Esophagus squamous epithelium (tissue), 5 donors: ENCODE measurements around the gene RPL26. TPM values are rescaled to one million over a fixed set of nuclear protein-coding genes. Genes with fewer than 3 reads are reported as not detected.

Experiments
- DNase-seq: peaks from one replicate; lab custom pipeline; 2025; lab: John Stamatoyannopoulos, UW
- H3K27ac ChIP-seq, 4 donors: fragments of 200-600 bp; sonication (generic); one replicate each; pipeline ENCODE4 v1.5.1; 2016 to 2019; ENCODE audit warnings: mild to moderate bottlenecking in 1 of 4
- H3K27me3 ChIP-seq, 4 donors: fragments of 200-600 bp; sonication (generic); 1 replicate in 3 of 4; 2 replicates in 1 of 4; pipeline versions ENCODE4 v1.5.1 to v1.6.0; 2017 to 2021; ENCODE audit warnings: antibody characterized with exemption in 1 of 4
- H3K36me3 ChIP-seq, 3 donors: fragments of 200-600 bp; sonication (generic); one replicate each; pipeline ENCODE4 v1.5.1; 2016 to 2019
- H3K4me1 ChIP-seq, 3 donors: fragments of 200-600 bp; sonication (generic); one replicate each; pipeline ENCODE4 v1.5.1; 2017 to 2019
- H3K4me3 ChIP-seq, 4 donors: fragments of 200-600 bp; sonication (generic); 1 replicate in 3 of 4; 2 replicates in 1 of 4; pipeline ENCODE4 v1.5.1; 2016 to 2019; ENCODE audit warnings: mild to moderate bottlenecking in 2 of 4, moderate library complexity in 1 of 4
- H3K9me3 ChIP-seq, 3 donors: fragments of 200-600 bp; sonication (generic); one replicate each; pipeline ENCODE4 v1.5.1; 2016 to 2019
- CTCF ChIP-seq, 6 experiments: fragments of 450-650 bp in 4 of 6; fragments of 200-600 bp in 2 of 6; sonication (generic) in 2 of 6; IDR thresholded peaks; one replicate each; pipeline ENCODE4 v1.5.1; 2016 to 2019; ENCODE audit warnings: antibody characterized with exemption in 6 of 6, mild to moderate bottlenecking in 4 of 6, moderate library complexity in 4 of 6
- POLR2A ChIP-seq, 4 donors: fragments of 450-650 bp; IDR thresholded peaks; one replicate each; pipeline ENCODE4 v1.6.1; 2017; ENCODE audit warnings: antibody characterized with exemption in 4 of 4, mild to moderate bottlenecking in 4 of 4, moderate library complexity in 3 of 4
- WGBS, 2 donors: methylation state at CpG; one replicate each; pipeline ENCODE4 v1.1.5; 2018; 5-methylcytosine and 5-hydroxymethylcytosine counted together
- intact Hi-C: fragments of 100-400 bp; cut with DNase I; formaldehyde crosslinking; loops from one replicate; pipeline ENCODE4 v1.15.0; 2022
- small RNA-seq, 4 donors: library from RNA; depleted of rRNA; stranded (forward); fragments of <200 nt; gene quantifications; one replicate each; pipeline ENCODE3, GENCODE V24; 2016
- total RNA-seq, 4 donors: library from RNA; depleted of rRNA; stranded (reverse); fragments of >200 nt; gene quantifications; one replicate each; pipeline ENCODE4 v1.1.0, GENCODE V29; 2016
- donor health status: DM: yes; HTN: yes; CAD: no.

The RPL26 gene
- total RNA-seq, 4 donors from 2014 or later, result 3,032 to 5,420 (median 3,306) TPM

DNA sequence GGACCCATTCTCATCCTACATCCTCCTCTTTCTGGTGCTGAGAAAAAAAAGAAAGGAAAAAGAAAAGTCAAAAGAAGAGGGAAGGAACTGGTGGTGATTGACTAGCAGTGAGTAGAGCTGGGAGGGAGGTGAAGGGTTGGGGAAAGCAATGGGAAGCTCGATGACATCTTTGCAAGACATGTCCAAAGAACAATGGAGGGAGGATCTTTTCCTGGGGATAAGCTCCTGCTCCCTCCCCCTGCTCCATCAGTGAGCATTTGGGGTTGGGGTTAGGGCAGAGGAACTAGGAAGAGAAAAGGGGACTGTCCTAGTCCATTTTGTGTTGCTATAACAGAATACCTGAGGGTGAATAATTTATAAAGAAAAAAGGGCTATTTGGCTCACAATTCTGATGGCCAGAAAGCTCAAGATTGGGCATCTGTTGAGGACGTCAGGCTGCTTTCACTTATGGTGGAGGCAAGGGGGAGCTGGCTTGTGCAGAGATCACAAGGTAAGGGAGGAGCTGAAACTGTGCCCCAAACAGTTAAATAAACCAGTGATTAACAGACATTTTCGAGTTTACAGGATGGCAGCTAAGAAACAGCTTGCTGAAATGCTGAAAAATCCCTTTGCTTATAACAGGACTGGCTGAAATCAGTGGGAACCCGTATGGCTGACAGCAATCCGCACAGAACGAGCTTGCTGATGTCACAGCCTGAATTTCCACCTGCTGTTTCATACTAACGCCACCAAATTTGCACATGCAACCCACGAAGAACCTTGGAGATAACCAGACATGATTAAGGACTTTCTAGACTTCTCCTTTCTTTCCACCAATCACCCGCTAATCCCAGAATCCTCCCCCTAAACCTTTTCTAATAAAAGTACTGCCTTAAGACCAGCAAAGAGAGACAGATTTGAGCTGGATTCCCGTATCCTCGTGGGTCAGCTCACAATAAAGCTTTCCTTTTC lies 44.9 kb downstream of the RPL26 start:
- no peak for TF ChIP-seq POLR2A (IDR thresholded peaks at IDR 0.05)
- TF ChIP-seq CTCF (IDR thresholded peaks at IDR 0.05), result no peak
- WGBS, 2 donors, result 42 to 45% methylated on average over 11 of the region's 11 CpGs
- no peaks in the 10 kb centered on the region for H3K27me3 ChIP-seq
- H3K9me3 ChIP-seq, result no peaks in the 10 kb centered on the region
- DNase-seq, result no peak
- no peak overlapping the region for H3K27ac ChIP-seq
- intact Hi-C loops, result no loop called here
- peaks cover 0 to 6% (median 0%) of the 10 kb centered on the region in 3 donors for H3K4me1 ChIP-seq
- H3K36me3 ChIP-seq, result no peaks in the 10 kb centered on the region
- peak overlapping the region in 1 of 4 donors; percentile 23 for H3K4me3 ChIP-seq

- H3K36me3 ChIP-seq, result no peaks in the 10 kb centered on the region
- no peak overlapping the region for H3K27ac ChIP-seq
- H3K9me3 ChIP-seq, result no peaks in the 10 kb centered on the region
- no peak overlapping the region for H3K4me3 ChIP-seq
- H3K27me3 ChIP-seq, result peaks cover 0 to 14% (median 0%) of the 10 kb centered on the region in 4 donors
- peaks cover 0 to 5% (median 0%) of the 10 kb centered on the region in 3 donors for H3K4me1 ChIP-seq
- 65 to 97% methylated on average over 4 of the region's 4 CpGs for WGBS, 2 donors
- no peak for TF ChIP-seq CTCF (IDR thresholded peaks at IDR 0.05)
- no peak for TF ChIP-seq POLR2A (IDR thresholded peaks at IDR 0.05)
- DNase-seq, result no peak
- intact Hi-C loops, result no loop called here
Measured at GRCh38 chr17:8333281-8333680, 49.7 kb downstream of the RPL26 start.

- DNase-seq, result no peak
- Histone ChIP-seq H3K27me3 (peaks cover 0 to 19% (median 0%) of the 10 kb centered on the region in 4 donors), H3K9me3 (no peaks in the 10 kb centered on the region), H3K27ac (no peak overlapping the region), H3K4me3 (no peak overlapping the region), H3K4me1 (no peaks in the 10 kb centered on the region), H3K36me3 (no peaks in the 10 kb centered on the region)
- intact Hi-C loops, result no loop called here
- TF ChIP-seq CTCF (IDR thresholded peaks at IDR 0.05), result no peak
- TF ChIP-seq POLR2A (IDR thresholded peaks at IDR 0.05), result no peak
- WGBS, 2 donors, result 61 to 71% methylated on average over 5 of the region's 5 CpGs
Measured at GRCh38 chr17:8332688-8333087, 50.3 kb downstream of the RPL26 start.

DNA sequence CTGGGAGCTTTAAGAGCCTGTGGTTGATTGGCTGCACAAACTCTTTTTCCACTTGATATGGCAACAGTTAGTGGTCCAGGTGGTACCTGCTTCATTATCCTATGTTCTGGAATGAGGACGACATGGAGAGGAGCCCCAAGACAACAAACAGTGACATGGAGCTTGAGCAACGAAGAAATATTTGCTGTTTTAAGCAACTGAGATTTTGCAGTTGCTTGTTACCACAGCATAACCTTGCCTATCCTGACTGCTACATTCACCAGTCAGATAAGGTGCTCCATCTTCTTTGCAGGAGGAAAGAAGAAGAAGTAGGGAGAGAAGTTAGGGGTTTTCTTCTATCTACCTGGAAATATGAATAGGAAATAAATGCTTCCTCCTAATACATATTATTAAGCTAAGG lies 50.9 kb downstream of the RPL26 start:
- H3K27me3 ChIP-seq, result peaks cover 0 to 25% (median 0%) of the 10 kb centered on the region in 4 donors
- H3K4me3 ChIP-seq, result no peak overlapping the region
- WGBS, 2 donors, result 85 to 87% methylated on average over 2 of the region's 2 CpGs
- intact Hi-C loops, result no loop called here
- peaks cover 3 to 4% (median 4%) of the 10 kb centered on the region in 3 donors for H3K4me1 ChIP-seq
- no peak overlapping the region for H3K27ac ChIP-seq
- TF ChIP-seq POLR2A (IDR thresholded peaks at IDR 0.05) (no peak), CTCF (IDR thresholded peaks at IDR 0.05) (no peak)
- no peaks in the 10 kb centered on the region for H3K9me3 ChIP-seq
- H3K36me3 ChIP-seq, result no peaks in the 10 kb centered on the region
- no peak for DNase-seq

Small RNA genes within 50 kb of the gene (small RNA-seq; reads per million reads assigned to genes)
- 0 to 0.15 (median 0) reads per million in 4 donors for gene RF00265

Other genes starting within 250 kb of the RPL26 start
- 10 to 100 TPM; 33.6 to 95.0 (median 56.3) TPM for gene PER1, start 230.8 kb downstream of the RPL26 start, total RNA-seq
- 10 to 100 TPM in 3 of 4 donors, 1 to 10 TPM in 1; 6.2 to 20.4 (median 12.0) TPM for gene VAMP2, start 220.2 kb downstream of the RPL26 start, total RNA-seq
- 10 to 100 TPM; 12.7 to 21.7 (median 15.5) TPM for gene TMEM107, start 206.8 kb downstream of the RPL26 start, total RNA-seq
- 10 to 100 TPM in 3 of 4 donors, 1 to 10 TPM in 1; 8.8 to 16.5 (median 13.4) TPM for gene BORCS6, start 193.0 kb downstream of the RPL26 start, total RNA-seq
- 10 to 100 TPM; 11.2 to 43.7 (median 20.3) TPM for gene AURKB, start 172.6 kb downstream of the RPL26 start, total RNA-seq
- 10 to 100 TPM in 2 of 4 donors, 1 to 10 TPM in 2; 3.2 to 16.4 (median 11.0) TPM for gene CTC1, start 135.1 kb downstream of the RPL26 start, total RNA-seq
- 10 to 100 TPM in 3 of 4 donors, 1 to 10 TPM in 1; 8.7 to 23.0 (median 17.9) TPM for gene PFAS, start 133.9 kb downstream of the RPL26 start, total RNA-seq
- 10 to 100 TPM in 3 of 4 donors, 1 to 10 TPM in 1; 7.8 to 15.4 (median 12.6) TPM for gene RANGRF, start 94.5 kb downstream of the RPL26 start, total RNA-seq
- 1 to 10 TPM in 2 of 4 donors, under 1 TPM in 2; 0.29 to 1.3 (median 1.1) TPM for gene SLC25A35, start 87.8 kb downstream of the RPL26 start, total RNA-seq
- 1 to 10 TPM in 3 of 4 donors, under 1 TPM in 1; 0.27 to 7.6 (median 2.9) TPM for gene ARHGEF15, start 73.0 kb downstream of the RPL26 start, total RNA-seq
- gene ODF4, start 43.4 kb downstream of the RPL26 start, total RNA-seq, result not detected
- gene RNF222, start 14.6 kb upstream of the RPL26 start, total RNA-seq, result 10 to 100 TPM in 3 of 4 donors, 1 to 10 TPM in 1; 8.1 to 21.8 (median 14.9) TPM
- 100 to 1,000 TPM in 1 of 4 donors, 10 to 100 TPM in 3; 67.5 to 107 (median 73.1) TPM for gene NDEL1, start 52.7 kb upstream of the RPL26 start, total RNA-seq
- 10 to 100 TPM in 3 of 4 donors, 1 to 10 TPM in 1; 5.8 to 25.6 (median 14.7) TPM for gene MYH10, start 247.5 kb upstream of the RPL26 start, total RNA-seq